Measurements from ENCODE around the gene KEL. TPM values are rescaled to one million over a fixed set of nuclear protein-coding genes. Genes with fewer than 3 reads are reported as not detected.

KEL gene
- total RNA-seq, 1 experiment from 2014 or later = not detected

GRCh38 chr7:142927085-142927745, 34.9 kb downstream of the KEL start:
- no peak for DNase-seq (ENCODE audit: low spot score)

GRCh38 chr7:142925413-142925812, 36.8 kb downstream of the KEL start:
- no peak for DNase-seq (ENCODE audit: low spot score)

GRCh38 chr7:142923391-142923790, 38.8 kb downstream of the KEL start:
- DNase-seq (ENCODE audit: low spot score) = no peak

GRCh38 chr7:142919656-142920055, 42.5 kb downstream of the KEL start:
- DNase-seq (ENCODE audit: low spot score) = no peak

- no peak for DNase-seq (ENCODE audit: low spot score)
Measured at GRCh38 chr7:142918901-142919300, 43.3 kb downstream of the KEL start.

GRCh38 chr7:142917447-142917846, 44.7 kb downstream of the KEL start:
- DNase-seq (ENCODE audit: low spot score) = no peak

GRCh38 chr7:142916508-142916907, 45.7 kb downstream of the KEL start:
- DNase-seq (ENCODE audit: low spot score) = no peak

GRCh38 chr7:142915315-142915714, 46.8 kb downstream of the KEL start:
- DNase-seq (ENCODE audit: low spot score) = no peak

- DNase-seq (ENCODE audit: low spot score) = no peak
Measured at GRCh38 chr7:142914121-142914520, 48.0 kb downstream of the KEL start.

- DNase-seq (ENCODE audit: low spot score) = no peak
Measured at GRCh38 chr7:142913566-142913965, 48.6 kb downstream of the KEL start.

GRCh38 chr7:142913051-142913450, 49.1 kb downstream of the KEL start:
- DNase-seq (ENCODE audit: low spot score) = peak; percentile 4

GRCh38 chr7:142910481-142910880, 51.7 kb downstream of the KEL start:
- no peak for DNase-seq (ENCODE audit: low spot score)

- DNase-seq (ENCODE audit: low spot score) = no peak
Measured at GRCh38 chr7:142910031-142910433, 52.1 kb downstream of the KEL start.

- peak; percentile 42 for DNase-seq (ENCODE audit: low spot score)
Measured at GRCh38 chr7:142908921-142909890, 53.0 kb downstream of the KEL start.

GRCh38 chr7:142908290-142908689, 53.9 kb downstream of the KEL start:
- DNase-seq (ENCODE audit: low spot score) = no peak

- DNase-seq (ENCODE audit: low spot score) = no peak
Measured at GRCh38 chr7:142906643-142907042, 55.5 kb downstream of the KEL start.

GRCh38 chr7:142905759-142906158, 56.4 kb downstream of the KEL start:
- DNase-seq (ENCODE audit: low spot score) = no peak

- no peak for DNase-seq (ENCODE audit: low spot score)
Measured at GRCh38 chr7:142904128-142904527, 58.0 kb downstream of the KEL start.

GRCh38 chr7:142901426-142902259, 60.5 kb downstream of the KEL start:
- no peak for DNase-seq (ENCODE audit: low spot score)

- DNase-seq (ENCODE audit: low spot score) = no peak
Measured at GRCh38 chr7:142899661-142900060, 62.5 kb downstream of the KEL start.

GRCh38 chr7:142898377-142899170, 63.6 kb downstream of the KEL start:
- DNase-seq (ENCODE audit: low spot score) = no peak

Measured in A172 (cell line).